B cell (primary cell): Measurements from ENCODE around the gene CWC27. TPM values are rescaled to one million over a fixed set of nuclear protein-coding genes. Genes with fewer than 3 reads are reported as not detected.

Experiments used
- ATAC-seq: fragments of 200-7000 bp; cut with Tn5 transposase; one replicate; pipeline ENCODE4 v1.10.0; 2021; ENCODE audit warnings: low read depth, mild to moderate bottlenecking, moderate number of reproducible peaks, moderate library complexity
- CTCF ChIA-PET: fragments of 350-600 bp; sonication (Branson Sonifier 250); formaldehyde crosslinking; loops from one replicate; lab custom pipeline; 2021; ENCODE audit warnings: antibody characterized with exemption, inconsistent platforms; lab: Charles Lee
- POLR2A ChIA-PET: fragments of 350-600 bp; sonication (Branson Sonifier 250); formaldehyde crosslinking; loops from one replicate; lab custom pipeline; 2021; ENCODE audit warnings: antibody characterized with exemption; lab: Charles Lee
- DNase-seq: peaks from one replicate; pipeline ENCODE4 v3.0.0; 2013
- H2AFZ ChIP-seq: 2 replicates; pipeline ENCODE4 v1.6.1; 2012; ENCODE audit warnings: mild to moderate bottlenecking, low read depth, low read length; ENCODE audit not compliant: insufficient read depth, poor library complexity, severe bottlenecking
- H3K27ac ChIP-seq, 2 donors: 1 replicate in 1 of 2; 2 replicates in 1 of 2; pipeline ENCODE4 v1.5.1; 2012 to 2013; ENCODE audit warnings: low read length in 2 of 2, mild to moderate bottlenecking in 2 of 2, moderate library complexity in 1 of 2
- H3K27me3 ChIP-seq, 4 experiments: fragments of 200-600 bp in 1 of 4; sonication (generic) in 1 of 4; replicated peaks in 1 of 4; 1 replicate in 2 of 4; 2 replicates in 2 of 4; pipeline versions ENCODE4 v1.6.1 to v1.7.0; 2013 to 2016; ENCODE audit warnings: low read length in 3 of 4, mild to moderate bottlenecking in 2 of 4, mixed read lengths in 1 of 4, moderate library complexity in 1 of 4; ENCODE audit not compliant: insufficient read depth in 4 of 4, control insufficient read depth in 3 of 4; ENCODE audit errors: control extremely low read depth in 1 of 4
- H3K36me3 ChIP-seq, 2 experiments: replicated peaks in 1 of 2; 1 replicate in 1 of 2; 2 replicates in 1 of 2; pipeline versions ENCODE4 v1.6.1 to v1.7.1; 2013; ENCODE audit warnings: low read length in 1 of 2; ENCODE audit not compliant: insufficient read depth in 2 of 2, control insufficient read depth in 1 of 2; ENCODE audit errors: control extremely low read depth in 1 of 2, extremely low read depth in 1 of 2
- H3K4me1 ChIP-seq, 2 donors: fragments of 200-600 bp in 1 of 2; sonication (generic) in 1 of 2; 1 replicate in 1 of 2; 2 replicates in 1 of 2; pipeline versions ENCODE4 v1.5.1 to v1.6.1; 2013 to 2017; ENCODE audit warnings: low read length in 2 of 2; ENCODE audit not compliant: control insufficient read depth in 2 of 2, insufficient read depth in 2 of 2
- H3K4me2 ChIP-seq: replicated peaks from 2 replicates; pipeline ENCODE3; 2012; ENCODE audit warnings: mild to moderate bottlenecking, low read depth, low read length; ENCODE audit not compliant: poor library complexity, severe bottlenecking
- H3K4me3 ChIP-seq, 5 experiments: fragments of 200-600 bp in 1 of 5; sonication (generic) in 1 of 5; 1 replicate in 3 of 5; 2 replicates in 2 of 5; pipeline versions ENCODE4 v1.5.1 to v1.7.0; 2011 to 2016; ENCODE audit warnings: low read length in 4 of 5, mild to moderate bottlenecking in 4 of 5, low read depth in 2 of 5, control low read depth in 1 of 5, moderate library complexity in 1 of 5; ENCODE audit not compliant: insufficient read depth in 1 of 5; ENCODE audit errors: control extremely low read depth in 1 of 5, extremely low read depth in 1 of 5
- H3K79me2 ChIP-seq: fragments of 200-600 bp; sonication (generic); one replicate; pipeline ENCODE4 v1.6.0; 2016; ENCODE audit warnings: low read length; ENCODE audit not compliant: control insufficient read depth, insufficient read depth
- H3K9ac ChIP-seq: fragments of 200-600 bp; sonication (generic); 2 replicates; pipeline ENCODE4 v1.6.1; 2017; ENCODE audit warnings: mild to moderate bottlenecking, low read length, moderate library complexity
- H3K9me3 ChIP-seq, 3 donors: one replicate each; pipeline versions ENCODE4 v1.6.1 to v1.7.1; 2013; ENCODE audit warnings: low read length in 2 of 3; ENCODE audit not compliant: control insufficient read depth in 2 of 3, insufficient read depth in 1 of 3; ENCODE audit errors: control extremely low read depth in 1 of 3
- H4K20me1 ChIP-seq: 2 replicates; pipeline ENCODE4 v1.6.0; 2012; ENCODE audit warnings: mild to moderate bottlenecking, low read length; ENCODE audit not compliant: insufficient read depth, control insufficient read depth, poor library complexity, severe bottlenecking
- H3K27ac Mint-ChIP-seq: one replicate; pipeline ENCODE4 v1.8.0; 2021; ENCODE audit warnings: mixed read lengths
- H3K27me3 Mint-ChIP-seq: one replicate; pipeline ENCODE4 v1.8.0; 2021; ENCODE audit warnings: mixed read lengths
- H3K4me1 Mint-ChIP-seq: one replicate; pipeline ENCODE4 v1.8.0; 2021; ENCODE audit warnings: mixed read lengths
- H3K4me3 Mint-ChIP-seq: one replicate; pipeline ENCODE4 v1.8.0; 2021; ENCODE audit warnings: mixed read lengths
- H3K9me3 Mint-ChIP-seq: one replicate; pipeline ENCODE4 v1.8.0; 2022; ENCODE audit warnings: mixed read lengths; ENCODE audit not compliant: insufficient read depth
- EZH2 ChIP-seq: IDR thresholded peaks from 2 replicates; pipeline ENCODE4 v1.6.1; 2012; ENCODE audit warnings: borderline replicate concordance, low read depth, mild to moderate bottlenecking, moderate library complexity, low read length; ENCODE audit not compliant: insufficient read depth, poor library complexity, severe bottlenecking
- WGBS: methylation state at CpG from one replicate; pipeline ENCODE4 v1.1.5; 2013; ENCODE audit warnings: missing lambda C conversion rate; ENCODE audit not compliant: insufficient coverage; 5-methylcytosine and 5-hydroxymethylcytosine counted together
- intact Hi-C: fragments of 100-400 bp; cut with micrococcal nuclease; formaldehyde crosslinking; loops from one replicate; pipeline ENCODE4 v1.10.0; 2022
- polyA plus RNA-seq: library from polyadenylated mRNA; depleted of rRNA; stranded (reverse); fragments of >200 nt; gene quantifications from 2 replicates; pipeline ENCODE4 v1.2.3, GENCODE V29; 2012
- total RNA-seq, 2 donors: library from RNA; stranded (reverse); fragments of 120-200 nt in 1 of 2; gene quantifications; 1 replicate in 1 of 2; 2 replicates in 1 of 2; pipeline versions ENCODE4 v1.2.3 to v1.2.4, GENCODE V29; 2013 to 2022
- TF ChIP-seq, protein P1 (sequence below): fragments of 200-600 bp; IDR thresholded peaks from one replicate; pipeline ENCODE4 v1.8.0; 2022; ENCODE audit warnings: antibody characterized with exemption, mild to moderate bottlenecking

Gene CWC27
- total and polyA plus RNA-seq, 2 donors (not counting 1 experiment from before 2014, with no cell fraction given), result 6.6 to 30.5 TPM

DNA sequence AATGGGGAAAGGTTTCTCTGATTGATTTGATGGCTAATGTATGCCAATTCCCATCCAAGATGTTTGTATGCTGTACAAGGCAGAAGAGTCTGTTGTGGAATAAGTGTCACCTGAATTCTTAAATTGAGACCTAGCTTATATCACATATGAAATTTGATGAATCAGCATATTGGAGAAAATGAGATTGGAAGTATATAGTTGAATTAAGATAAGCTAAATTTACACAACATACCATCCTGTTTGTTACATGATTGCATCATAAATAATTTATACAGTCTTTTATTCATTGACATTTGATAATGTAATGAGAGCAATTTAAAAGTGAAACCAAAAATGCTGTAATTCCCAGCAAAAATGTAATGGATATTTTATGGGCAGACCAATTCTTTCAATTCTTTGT, 1.1 kb downstream of the CWC27 start:
- Histone ChIP-seq H3K36me3 (peaks cover 2 to 3% of the 10 kb centered on the region in 2 experiments), H4K20me1 (no peaks in the 10 kb centered on the region), H3K4me1 (peaks cover 35 to 44% of the 10 kb centered on the region in 2 donors), H3K27ac (no peak overlapping the region), H3K4me2 (peak overlapping the region; percentile 87), H3K4me3 (peak overlapping the region in 3 of 5 experiments; percentile 94 to 96 (median 96)), H2AFZ (no peak overlapping the region), H3K79me2 (peaks cover 64% of the 10 kb centered on the region), H3K9ac (peak overlapping the region; percentile 97), H3K27me3 (no peaks in the 10 kb centered on the region), H3K9me3 (no peaks in the 10 kb centered on the region)
- intact Hi-C loops, result loop anchor here (2.0 to 10.0 kb wide), 5 partner anchors 15 to 1155 kb away; partner anchors contain the start of genes NLN and SGTB
- no peak for ATAC-seq
- H3K27ac Mint-ChIP-seq, result no peak overlapping the region
- H3K4me3 Mint-ChIP-seq, result peak overlapping the region; percentile 99
- ChIA-PET POLR2A (no interaction called here), CTCF (interaction anchor here (0.9 to 2.7 kb wide), 3 partner anchors 9 to 713 kb away, joined by 4 to 14 read pairs (median 5); no protein-coding TSS in a partner anchor)
- H3K9me3 Mint-ChIP-seq, result no peaks in the 10 kb centered on the region
- H3K4me1 Mint-ChIP-seq, result peaks cover 57% of the 10 kb centered on the region
- TF ChIP-seq, protein P1, sequence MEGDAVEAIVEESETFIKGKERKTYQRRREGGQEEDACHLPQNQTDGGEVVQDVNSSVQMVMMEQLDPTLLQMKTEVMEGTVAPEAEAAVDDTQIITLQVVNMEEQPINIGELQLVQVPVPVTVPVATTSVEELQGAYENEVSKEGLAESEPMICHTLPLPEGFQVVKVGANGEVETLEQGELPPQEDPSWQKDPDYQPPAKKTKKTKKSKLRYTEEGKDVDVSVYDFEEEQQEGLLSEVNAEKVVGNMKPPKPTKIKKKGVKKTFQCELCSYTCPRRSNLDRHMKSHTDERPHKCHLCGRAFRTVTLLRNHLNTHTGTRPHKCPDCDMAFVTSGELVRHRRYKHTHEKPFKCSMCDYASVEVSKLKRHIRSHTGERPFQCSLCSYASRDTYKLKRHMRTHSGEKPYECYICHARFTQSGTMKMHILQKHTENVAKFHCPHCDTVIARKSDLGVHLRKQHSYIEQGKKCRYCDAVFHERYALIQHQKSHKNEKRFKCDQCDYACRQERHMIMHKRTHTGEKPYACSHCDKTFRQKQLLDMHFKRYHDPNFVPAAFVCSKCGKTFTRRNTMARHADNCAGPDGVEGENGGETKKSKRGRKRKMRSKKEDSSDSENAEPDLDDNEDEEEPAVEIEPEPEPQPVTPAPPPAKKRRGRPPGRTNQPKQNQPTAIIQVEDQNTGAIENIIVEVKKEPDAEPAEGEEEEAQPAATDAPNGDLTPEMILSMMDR, result no peak
- TF ChIP-seq EZH2, result no peak
- no peak for DNase-seq
- H3K27me3 Mint-ChIP-seq, result no peaks in the 10 kb centered on the region

DNA sequence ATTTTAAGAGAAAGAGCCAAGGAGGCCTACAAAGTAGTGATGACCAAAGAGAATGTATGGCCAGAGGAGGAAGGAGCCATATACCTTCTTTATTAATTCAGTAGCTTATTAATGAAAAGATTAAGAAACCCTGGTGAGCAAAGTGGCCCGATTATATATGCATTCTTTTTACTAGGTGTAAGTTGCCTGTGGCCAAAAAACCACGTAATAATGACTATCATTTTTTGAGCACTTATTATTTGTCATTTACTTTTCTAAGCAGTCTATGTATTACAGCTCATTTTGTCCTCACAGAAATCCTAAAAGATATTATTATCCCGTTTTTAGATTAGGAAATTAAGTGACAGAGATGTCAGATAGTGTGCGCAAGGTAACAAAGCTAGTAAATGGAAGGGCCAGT, 3.0 kb downstream of the CWC27 start:
- no peak overlapping the region for H3K9ac ChIP-seq
- intact Hi-C loops, result no loop called here
- peaks cover 27 to 37% of the 10 kb centered on the region in 2 donors for H3K4me1 ChIP-seq
- CTCF ChIA-PET, result no interaction called here
- no peak overlapping the region for H3K4me3 ChIP-seq
- DNase-seq (no peak), ATAC-seq (no peak)
- no peaks in the 10 kb centered on the region for H3K9me3 ChIP-seq
- no peaks in the 10 kb centered on the region for H3K27me3 ChIP-seq
- POLR2A ChIA-PET, result interaction anchor here (0.7 kb wide), 1 partner anchor 499 kb away, joined by 3 read pairs; no protein-coding TSS in a partner anchor
- no peaks in the 10 kb centered on the region for H3K27me3 Mint-ChIP-seq
- peaks cover 51% of the 10 kb centered on the region for H3K4me1 Mint-ChIP-seq
- no peak overlapping the region for H3K4me3 Mint-ChIP-seq
- H3K79me2 ChIP-seq, result peaks cover 61% of the 10 kb centered on the region
- peaks cover 0 to 7% of the 10 kb centered on the region in 2 experiments for H3K36me3 ChIP-seq
- no peak overlapping the region for H3K27ac ChIP-seq
- H3K9me3 Mint-ChIP-seq, result no peaks in the 10 kb centered on the region
- H2AFZ ChIP-seq, result no peak overlapping the region
- H3K4me2 ChIP-seq, result no peak overlapping the region
- WGBS, result 100% methylated on average over 1 of the region's 4 CpGs
- TF ChIP-seq EZH2, result no peak
- TF ChIP-seq, protein P1, result no peak
- no peaks in the 10 kb centered on the region for H4K20me1 ChIP-seq
- no peak overlapping the region for H3K27ac Mint-ChIP-seq
